ENCODE measurements around the gene RASGRF1. TPM values are rescaled to one million over a fixed set of nuclear protein-coding genes. Genes with fewer than 3 reads are reported as not detected.

RASGRF1 gene
- total and polyA plus RNA-seq, 9 donors: 0.23 to 9.5 (median 1.0) TPM; not detected in 1

DNA sequence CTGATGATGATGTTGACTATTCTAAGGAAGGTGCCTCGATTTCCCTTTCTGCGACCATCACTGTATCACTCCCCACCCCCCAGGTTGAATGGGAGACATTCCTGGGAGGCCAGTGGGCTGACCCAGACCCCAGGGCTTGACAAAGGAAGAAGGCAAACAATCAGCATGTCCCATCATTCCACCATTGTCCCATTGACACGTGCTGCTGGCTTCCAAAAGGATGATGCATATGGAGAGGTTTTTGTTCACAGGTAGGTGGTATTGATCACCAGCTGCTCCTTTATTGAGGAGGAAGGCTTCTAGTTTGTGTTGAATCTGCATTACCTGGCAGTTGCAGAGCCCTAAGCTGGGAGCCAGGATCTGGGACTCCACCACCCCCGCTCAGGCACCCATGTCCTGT lies 30.4 kb downstream of the RASGRF1 start:
- H3K4me1 ChIP-seq (ENCODE audit: insufficient read depth): no peaks in the 10 kb centered on the region
- H3K4me3 ChIP-seq: no peak overlapping the region
- H3K27ac ChIP-seq: no peak overlapping the region
- no peaks in the 10 kb centered on the region for H3K9me3 ChIP-seq
- WGBS, 3 donors: 62 to 77% (median 73%) methylated on average over 4 of the region's 4 CpGs
- intact Hi-C loops (cut with DNase I): no loop called here
- no peak for DNase-seq
- H3K27me3 ChIP-seq: no peaks in the 10 kb centered on the region
- no peaks in the 10 kb centered on the region for H3K36me3 ChIP-seq
- TF ChIP-seq, protein P1, sequence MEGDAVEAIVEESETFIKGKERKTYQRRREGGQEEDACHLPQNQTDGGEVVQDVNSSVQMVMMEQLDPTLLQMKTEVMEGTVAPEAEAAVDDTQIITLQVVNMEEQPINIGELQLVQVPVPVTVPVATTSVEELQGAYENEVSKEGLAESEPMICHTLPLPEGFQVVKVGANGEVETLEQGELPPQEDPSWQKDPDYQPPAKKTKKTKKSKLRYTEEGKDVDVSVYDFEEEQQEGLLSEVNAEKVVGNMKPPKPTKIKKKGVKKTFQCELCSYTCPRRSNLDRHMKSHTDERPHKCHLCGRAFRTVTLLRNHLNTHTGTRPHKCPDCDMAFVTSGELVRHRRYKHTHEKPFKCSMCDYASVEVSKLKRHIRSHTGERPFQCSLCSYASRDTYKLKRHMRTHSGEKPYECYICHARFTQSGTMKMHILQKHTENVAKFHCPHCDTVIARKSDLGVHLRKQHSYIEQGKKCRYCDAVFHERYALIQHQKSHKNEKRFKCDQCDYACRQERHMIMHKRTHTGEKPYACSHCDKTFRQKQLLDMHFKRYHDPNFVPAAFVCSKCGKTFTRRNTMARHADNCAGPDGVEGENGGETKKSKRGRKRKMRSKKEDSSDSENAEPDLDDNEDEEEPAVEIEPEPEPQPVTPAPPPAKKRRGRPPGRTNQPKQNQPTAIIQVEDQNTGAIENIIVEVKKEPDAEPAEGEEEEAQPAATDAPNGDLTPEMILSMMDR (IDR thresholded peaks at IDR 0.05): no peak
- TF ChIP-seq POLR2A (IDR thresholded peaks at IDR 0.05) (no peak), EP300 (IDR thresholded peaks at IDR 0.05) (no peak)

- H3K4me3 ChIP-seq: no peak overlapping the region
- intact Hi-C loops (cut with DNase I): no loop called here
Measured at GRCh38 chr15:79059081-79059572, 31.5 kb downstream of the RASGRF1 start.

DNA sequence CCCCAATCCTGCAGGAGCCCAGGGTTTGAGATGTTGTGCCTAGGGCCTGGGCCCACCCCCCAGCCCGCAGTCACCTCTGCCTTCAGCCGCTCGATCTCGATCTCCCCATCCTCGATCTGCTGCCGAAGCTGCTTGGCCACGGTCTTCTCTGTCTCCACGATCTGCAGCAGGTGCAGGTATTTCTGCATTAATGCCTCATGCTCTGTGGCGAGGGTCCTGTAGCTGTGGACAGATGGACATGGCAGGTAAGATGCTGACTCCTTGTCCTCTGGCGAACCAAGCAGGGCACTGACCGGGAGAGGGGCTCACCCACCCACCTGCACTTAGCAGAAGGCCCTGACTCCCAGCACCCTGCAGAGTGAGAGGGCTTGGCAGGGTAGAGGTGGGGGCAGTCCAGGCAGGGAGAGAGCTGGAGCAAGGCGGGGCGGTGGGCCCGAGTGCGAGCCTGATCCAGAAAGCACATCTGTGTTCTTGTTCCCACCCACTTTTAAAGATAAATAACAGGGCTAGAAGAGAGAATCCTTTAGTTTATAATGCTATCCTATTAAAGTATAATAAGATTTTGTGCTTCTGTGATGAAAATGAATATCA lies 32.2 kb downstream of the RASGRF1 start:
- no peaks in the 10 kb centered on the region for H3K27me3 ChIP-seq
- no peak overlapping the region for H3K27ac ChIP-seq
- intact Hi-C loops (cut with DNase I): no loop called here
- no peak for TF ChIP-seq POLR2A (IDR thresholded peaks at IDR 0.05)
- TF ChIP-seq EP300 (IDR thresholded peaks at IDR 0.05): no peak
- TF ChIP-seq, protein P1 (IDR thresholded peaks at IDR 0.05): no peak
- no peaks in the 10 kb centered on the region for H3K36me3 ChIP-seq
- H3K4me3 ChIP-seq: no peak overlapping the region
- WGBS, 3 donors: 70 to 77% (median 75%) methylated on average over 15 of the region's 15 CpGs
- H3K4me1 ChIP-seq (ENCODE audit: insufficient read depth): no peaks in the 10 kb centered on the region
- no peaks in the 10 kb centered on the region for H3K9me3 ChIP-seq
- no peak for DNase-seq

More at GRCh38 chr15:79059081-79059572, 31.5 kb downstream of the RASGRF1 start:
- TF ChIP-seq EP300 (IDR thresholded peaks at IDR 0.05) (no peak), POLR2A (IDR thresholded peaks at IDR 0.05) (no peak)
- TF ChIP-seq, protein P1 (IDR thresholded peaks at IDR 0.05): no peak
- no peak for DNase-seq
- Histone ChIP-seq H3K9me3 (no peaks in the 10 kb centered on the region), H3K4me1 (ENCODE audit: insufficient read depth) (no peaks in the 10 kb centered on the region), H3K36me3 (no peaks in the 10 kb centered on the region), H3K27ac (no peak overlapping the region), H3K27me3 (no peaks in the 10 kb centered on the region)
- 17 to 35% (median 20%) methylated on average over 1 of the region's 1 CpG for WGBS, 3 donors

DNA sequence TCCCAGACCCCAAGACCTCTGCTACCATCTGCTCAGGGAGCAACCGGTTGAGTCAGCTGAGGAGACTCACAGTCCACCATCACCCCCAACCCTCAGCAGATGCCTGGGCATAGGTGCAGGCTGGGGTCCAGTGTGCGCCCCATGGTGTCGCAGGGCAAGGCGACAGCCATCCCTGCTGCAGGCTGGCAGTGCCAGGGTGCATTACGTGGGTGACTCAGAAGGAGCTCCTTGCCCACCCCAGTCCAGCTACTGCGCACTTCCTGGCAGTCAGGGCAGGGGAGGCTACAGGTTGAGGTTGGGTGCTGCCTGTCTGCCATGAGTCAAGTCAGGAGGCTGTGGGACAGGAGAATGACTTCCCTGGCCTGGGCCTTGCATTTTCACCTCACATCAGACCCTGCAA lies 33.5 kb downstream of the RASGRF1 start:
- Histone ChIP-seq H3K27ac (no peak overlapping the region), H3K27me3 (no peaks in the 10 kb centered on the region), H3K9me3 (no peaks in the 10 kb centered on the region), H3K4me1 (ENCODE audit: insufficient read depth) (no peaks in the 10 kb centered on the region), H3K4me3 (no peak overlapping the region), H3K36me3 (no peaks in the 10 kb centered on the region)
- intact Hi-C loops (cut with DNase I): no loop called here
- WGBS, 3 donors: 92 to 94% (median 94%) methylated on average over 2 to 6 of the region's 6 CpGs
- no peak for DNase-seq
- TF ChIP-seq, protein P1 (IDR thresholded peaks at IDR 0.05): no peak
- no peak for TF ChIP-seq POLR2A (IDR thresholded peaks at IDR 0.05)
- TF ChIP-seq EP300 (IDR thresholded peaks at IDR 0.05): no peak

All from ovary (tissue), 9 donors.